OCI-LY3 (cell line): ENCODE data around the gene CAMKK1.

Experiments used
- CTCF ChIP-seq: fragments of 200-600, 300-600 bp; sonication (generic); IDR thresholded peaks from 2 replicates; pipeline ENCODE4 v1.5.1; 2014; ENCODE audit warnings: antibody characterized with exemption, low read length, low read depth
- EZH2phosphoT487 ChIP-seq: fragments of 200-600 bp; shearing (Covaris generic); IDR thresholded peaks from 2 replicates; pipeline ENCODE4 v1.6.1; 2018; ENCODE audit warnings: antibody characterized with exemption, mixed run types, low read depth

GRCh38 chr17:3924512-3925350 lies 31.9 kb upstream of the CAMKK1 start:
- TF ChIP-seq CTCF: no peak
- TF ChIP-seq EZH2phosphoT487: no peak
